K562 (cell line): ENCODE measurements around the gene NUP50. TPM values are rescaled to one million over a fixed set of nuclear protein-coding genes. Genes with fewer than 3 reads are reported as not detected.

Experiments
- CCNT2 ChIP-seq: IDR thresholded peaks from 2 replicates; pipeline ENCODE4 v1.6.1; 2011; ENCODE audit warnings: borderline replicate concordance, low read depth, mild to moderate bottlenecking, moderate library complexity, mixed read lengths, low read length; ENCODE audit not compliant: insufficient read length; ENCODE audit errors: extremely low read depth
- GABPB1 ChIP-seq: sonication (generic); formaldehyde crosslinking; IDR thresholded peaks from 2 replicates; pipeline ENCODE4 v1.8.0; 2022; ENCODE audit warnings: mild to moderate bottlenecking, missing genetic modification reagents
- HIVEP1 ChIP-seq: fragments of 250-450 bp; sonication (Bioruptor Pico); IDR thresholded peaks from 2 replicates; pipeline ENCODE4 v1.4.0; 2020; ENCODE audit warnings: mild to moderate bottlenecking
- MAZ ChIP-seq, 2 experiments: fragments of 450-650 bp in 1 of 2; sonication (generic) in 1 of 2; formaldehyde crosslinking; IDR thresholded peaks in 1 of 2; conservative IDR thresholded peaks in 1 of 2; 2 replicates each; pipeline versions ENCODE4 v1.4.0 to v1.5.0; 2020; ENCODE audit warnings: mild to moderate bottlenecking in 1 of 2, missing genetic modification reagents in 1 of 2
- MCM3 ChIP-seq: fragments of 450-650 bp; IDR thresholded peaks from 2 replicates; pipeline ENCODE4 v1.6.1; 2016
- NCOA1 ChIP-seq: fragments of 450-650 bp; IDR thresholded peaks from 2 replicates; pipeline ENCODE4 v1.6.1; 2016; ENCODE audit warnings: low read depth
- NFIX ChIP-seq: fragments of 250-450 bp; sonication (Bioruptor Pico); IDR thresholded peaks from 2 replicates; pipeline ENCODE4 v1.4.0; 2020; ENCODE audit warnings: low read depth, mild to moderate bottlenecking, moderate library complexity
- NUFIP1 ChIP-seq: fragments of 450-650 bp; IDR thresholded peaks from 2 replicates; pipeline ENCODE4 v1.6.1; 2018; ENCODE audit not compliant: partially characterized antibody
- SIX5 ChIP-seq, 2 experiments: IDR thresholded peaks; 2 replicates each; pipeline ENCODE4 v1.6.1; 2011; ENCODE audit warnings: low read length in 2 of 2, borderline replicate concordance in 1 of 2, low read depth in 1 of 2, mild to moderate bottlenecking in 1 of 2, moderate library complexity in 1 of 2; ENCODE audit not compliant: insufficient read depth in 1 of 2
- TRIM28 ChIP-seq: fragments of 450-650 bp; IDR thresholded peaks from 2 replicates; pipeline ENCODE4 v1.6.1; 2017
- ZBTB17 ChIP-seq: fragments of 450-650 bp; formaldehyde crosslinking; IDR thresholded peaks from 2 replicates; pipeline ENCODE4 v1.4.0; 2020; ENCODE audit warnings: mild to moderate bottlenecking
- polyA plus RNA-seq, 8 experiments: library from polyadenylated mRNA; depleted of rRNA in 4 of 8; stranded (reverse) in 5 of 8; unstranded in 3 of 8; fragments of >200 nt; fragmentation: Nextera tagmentation in 2 of 8; fragmentation: Illumina TruSeq in 1 of 8; extraction: Ambion mirVana in 2 of 8; extraction: Trizol in 1 of 8; gene quantifications; 2 replicates each; pipeline versions ENCODE4 v1.2.1 to v1.2.3, GENCODE V29; 2011 to 2014; ENCODE audit warnings: inconsistent platforms in 1 of 8, missing spikeins in 1 of 8
- total RNA-seq, 7 experiments: library from RNA; depleted of rRNA in 6 of 7; stranded (reverse); fragments of >200 nt in 6 of 7; fragmentation: Illumina TruSeq in 2 of 7; extraction: Trizol in 2 of 7; gene quantifications; 2 replicates each; pipeline versions ENCODE4 v1.2.1 to v1.2.3, GENCODE V29; 2011 to 2021; ENCODE audit warnings: low replicate concordance in 1 of 7
- TF ChIP-seq, protein P1 (sequence below): fragments of 250-450 bp; sonication (Bioruptor Pico); IDR thresholded peaks from 2 replicates; pipeline ENCODE4 v1.4.0; 2020; ENCODE audit warnings: borderline replicate concordance
- TF ChIP-seq, protein P2 (sequence below): sonication (generic); formaldehyde crosslinking; IDR thresholded peaks from 2 replicates; pipeline ENCODE4 v1.8.1; 2023; ENCODE audit warnings: mild to moderate bottlenecking, missing genetic modification reagents
- TF ChIP-seq, protein P3 (sequence below): sonication (generic); formaldehyde crosslinking; IDR thresholded peaks from 2 replicates; pipeline ENCODE4 v1.8.0; 2022; ENCODE audit warnings: missing genetic modification reagents, mild to moderate bottlenecking, borderline replicate concordance
- TF ChIP-seq, protein P4 (sequence below): fragments of 150-350 bp; IDR thresholded peaks from 2 replicates; pipeline ENCODE4 v1.6.1; 2014; ENCODE audit warnings: low read depth, mild to moderate bottlenecking, low read length, borderline replicate concordance
- TF ChIP-seq, protein P5 (sequence below): fragments of 450-650 bp; IDR thresholded peaks from 2 replicates; pipeline ENCODE4 v1.6.1; 2018; ENCODE audit warnings: mild to moderate bottlenecking, low read depth; ENCODE audit not compliant: partially characterized antibody

The NUP50 gene
- total and polyA plus RNA-seq, 9 of the 15 experiments (the other 6 are each of a cell fraction or from before 2014, with no cell fraction given): 23.8 to 83.7 (median 55.3) TPM

DNA sequence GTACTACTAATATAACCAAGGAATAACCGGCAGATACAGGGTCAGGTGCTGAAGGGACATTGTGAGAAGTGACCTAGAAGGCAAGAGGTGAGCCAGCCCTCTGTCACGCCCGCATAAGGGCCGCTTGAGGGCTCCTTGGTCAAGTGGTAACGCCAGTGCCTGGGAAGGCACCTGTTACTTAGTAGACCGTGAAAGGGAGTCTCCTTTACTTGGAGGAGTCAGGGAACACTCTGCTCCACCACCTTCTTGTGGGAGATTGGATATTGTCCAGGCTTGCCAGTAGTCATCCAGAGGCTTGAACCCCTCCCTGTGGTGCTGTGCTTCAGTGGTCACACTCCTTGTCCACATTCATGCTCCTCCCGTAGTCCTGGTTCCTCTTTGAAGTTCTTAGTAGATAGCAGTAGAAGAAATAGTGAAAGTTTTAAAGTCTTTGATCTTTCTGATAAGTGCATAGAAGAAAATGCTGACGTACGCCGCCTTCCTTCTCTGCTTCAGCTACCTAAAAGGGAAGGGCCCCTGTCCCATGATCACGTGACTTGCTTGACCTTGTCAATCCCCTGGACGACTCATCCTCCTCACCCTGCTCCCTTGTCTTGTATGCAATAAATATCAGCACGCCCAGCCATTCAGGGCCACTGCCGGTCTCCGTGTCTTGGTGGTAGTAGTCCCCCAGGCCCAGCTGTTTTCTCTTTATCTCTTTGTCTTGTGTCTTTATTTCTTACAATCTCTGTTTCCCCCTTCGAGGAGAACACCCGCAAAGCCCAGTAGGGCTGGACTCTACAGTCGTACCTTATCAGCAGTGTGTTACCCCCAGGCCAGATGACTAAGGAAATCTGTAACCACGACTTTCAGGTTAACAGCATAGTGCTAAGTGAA, 6.1 kb downstream of the NUP50 start (continued):
- TF ChIP-seq, protein P1, sequence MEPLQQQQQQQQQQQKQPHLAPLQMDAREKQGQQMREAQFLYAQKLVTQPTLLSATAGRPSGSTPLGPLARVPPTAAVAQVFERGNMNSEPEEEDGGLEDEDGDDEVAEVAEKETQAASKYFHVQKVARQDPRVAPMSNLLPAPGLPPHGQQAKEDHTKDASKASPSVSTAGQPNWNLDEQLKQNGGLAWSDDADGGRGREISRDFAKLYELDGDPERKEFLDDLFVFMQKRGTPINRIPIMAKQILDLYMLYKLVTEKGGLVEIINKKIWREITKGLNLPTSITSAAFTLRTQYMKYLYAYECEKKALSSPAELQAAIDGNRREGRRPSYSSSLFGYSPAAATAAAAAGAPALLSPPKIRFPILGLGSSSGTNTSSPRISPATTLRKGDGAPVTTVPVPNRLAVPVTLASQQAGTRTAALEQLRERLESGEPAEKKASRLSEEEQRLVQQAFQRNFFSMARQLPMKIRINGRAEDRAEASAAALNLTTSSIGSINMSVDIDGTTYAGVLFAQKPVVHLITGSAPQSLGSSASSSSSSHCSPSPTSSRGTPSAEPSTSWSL (CRISPR knock-in tag): no peak
- TF ChIP-seq CCNT2 (no peak), MCM3 (no peak), MAZ (CRISPR knock-in tag; conservative IDR thresholded peaks at IDR 0.05 in 1 of 2, IDR thresholded peaks at IDR 0.05 in 1 of 2) (no peak), GABPB1 (CRISPR knock-in tag) (no peak), HIVEP1 (CRISPR knock-in tag) (no peak), ZBTB17 (no peak), NFIX (no peak), NUFIP1 (no peak), NCOA1 (no peak), SIX5 (IDR thresholded peaks at IDR 0.05; ENCODE audit: borderline replicate concordance in 1 of 2, insufficient read depth in 1 of 2, low read depth in 1 of 2, low read length in 2 of 2) (no peak), TRIM28 (no peak)
- TF ChIP-seq, protein P2, sequence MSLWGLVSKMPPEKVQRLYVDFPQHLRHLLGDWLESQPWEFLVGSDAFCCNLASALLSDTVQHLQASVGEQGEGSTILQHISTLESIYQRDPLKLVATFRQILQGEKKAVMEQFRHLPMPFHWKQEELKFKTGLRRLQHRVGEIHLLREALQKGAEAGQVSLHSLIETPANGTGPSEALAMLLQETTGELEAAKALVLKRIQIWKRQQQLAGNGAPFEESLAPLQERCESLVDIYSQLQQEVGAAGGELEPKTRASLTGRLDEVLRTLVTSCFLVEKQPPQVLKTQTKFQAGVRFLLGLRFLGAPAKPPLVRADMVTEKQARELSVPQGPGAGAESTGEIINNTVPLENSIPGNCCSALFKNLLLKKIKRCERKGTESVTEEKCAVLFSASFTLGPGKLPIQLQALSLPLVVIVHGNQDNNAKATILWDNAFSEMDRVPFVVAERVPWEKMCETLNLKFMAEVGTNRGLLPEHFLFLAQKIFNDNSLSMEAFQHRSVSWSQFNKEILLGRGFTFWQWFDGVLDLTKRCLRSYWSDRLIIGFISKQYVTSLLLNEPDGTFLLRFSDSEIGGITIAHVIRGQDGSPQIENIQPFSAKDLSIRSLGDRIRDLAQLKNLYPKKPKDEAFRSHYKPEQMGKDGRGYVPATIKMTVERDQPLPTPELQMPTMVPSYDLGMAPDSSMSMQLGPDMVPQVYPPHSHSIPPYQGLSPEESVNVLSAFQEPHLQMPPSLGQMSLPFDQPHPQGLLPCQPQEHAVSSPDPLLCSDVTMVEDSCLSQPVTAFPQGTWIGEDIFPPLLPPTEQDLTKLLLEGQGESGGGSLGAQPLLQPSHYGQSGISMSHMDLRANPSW (CRISPR knock-in tag): no peak
- TF ChIP-seq, protein P3, sequence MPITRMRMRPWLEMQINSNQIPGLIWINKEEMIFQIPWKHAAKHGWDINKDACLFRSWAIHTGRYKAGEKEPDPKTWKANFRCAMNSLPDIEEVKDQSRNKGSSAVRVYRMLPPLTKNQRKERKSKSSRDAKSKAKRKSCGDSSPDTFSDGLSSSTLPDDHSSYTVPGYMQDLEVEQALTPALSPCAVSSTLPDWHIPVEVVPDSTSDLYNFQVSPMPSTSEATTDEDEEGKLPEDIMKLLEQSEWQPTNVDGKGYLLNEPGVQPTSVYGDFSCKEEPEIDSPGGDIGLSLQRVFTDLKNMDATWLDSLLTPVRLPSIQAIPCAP (CRISPR knock-in tag): no peak
- TF ChIP-seq, protein P4, sequence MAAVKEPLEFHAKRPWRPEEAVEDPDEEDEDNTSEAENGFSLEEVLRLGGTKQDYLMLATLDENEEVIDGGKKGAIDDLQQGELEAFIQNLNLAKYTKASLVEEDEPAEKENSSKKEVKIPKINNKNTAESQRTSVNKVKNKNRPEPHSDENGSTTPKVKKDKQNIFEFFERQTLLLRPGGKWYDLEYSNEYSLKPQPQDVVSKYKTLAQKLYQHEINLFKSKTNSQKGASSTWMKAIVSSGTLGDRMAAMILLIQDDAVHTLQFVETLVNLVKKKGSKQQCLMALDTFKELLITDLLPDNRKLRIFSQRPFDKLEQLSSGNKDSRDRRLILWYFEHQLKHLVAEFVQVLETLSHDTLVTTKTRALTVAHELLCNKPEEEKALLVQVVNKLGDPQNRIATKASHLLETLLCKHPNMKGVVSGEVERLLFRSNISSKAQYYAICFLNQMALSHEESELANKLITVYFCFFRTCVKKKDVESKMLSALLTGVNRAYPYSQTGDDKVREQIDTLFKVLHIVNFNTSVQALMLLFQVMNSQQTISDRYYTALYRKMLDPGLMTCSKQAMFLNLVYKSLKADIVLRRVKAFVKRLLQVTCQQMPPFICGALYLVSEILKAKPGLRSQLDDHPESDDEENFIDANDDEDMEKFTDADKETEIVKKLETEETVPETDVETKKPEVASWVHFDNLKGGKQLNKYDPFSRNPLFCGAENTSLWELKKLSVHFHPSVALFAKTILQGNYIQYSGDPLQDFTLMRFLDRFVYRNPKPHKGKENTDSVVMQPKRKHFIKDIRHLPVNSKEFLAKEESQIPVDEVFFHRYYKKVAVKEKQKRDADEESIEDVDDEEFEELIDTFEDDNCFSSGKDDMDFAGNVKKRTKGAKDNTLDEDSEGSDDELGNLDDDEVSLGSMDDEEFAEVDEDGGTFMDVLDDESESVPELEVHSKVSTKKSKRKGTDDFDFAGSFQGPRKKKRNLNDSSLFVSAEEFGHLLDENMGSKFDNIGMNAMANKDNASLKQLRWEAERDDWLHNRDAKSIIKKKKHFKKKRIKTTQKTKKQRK: no peak
- TF ChIP-seq, protein P5, sequence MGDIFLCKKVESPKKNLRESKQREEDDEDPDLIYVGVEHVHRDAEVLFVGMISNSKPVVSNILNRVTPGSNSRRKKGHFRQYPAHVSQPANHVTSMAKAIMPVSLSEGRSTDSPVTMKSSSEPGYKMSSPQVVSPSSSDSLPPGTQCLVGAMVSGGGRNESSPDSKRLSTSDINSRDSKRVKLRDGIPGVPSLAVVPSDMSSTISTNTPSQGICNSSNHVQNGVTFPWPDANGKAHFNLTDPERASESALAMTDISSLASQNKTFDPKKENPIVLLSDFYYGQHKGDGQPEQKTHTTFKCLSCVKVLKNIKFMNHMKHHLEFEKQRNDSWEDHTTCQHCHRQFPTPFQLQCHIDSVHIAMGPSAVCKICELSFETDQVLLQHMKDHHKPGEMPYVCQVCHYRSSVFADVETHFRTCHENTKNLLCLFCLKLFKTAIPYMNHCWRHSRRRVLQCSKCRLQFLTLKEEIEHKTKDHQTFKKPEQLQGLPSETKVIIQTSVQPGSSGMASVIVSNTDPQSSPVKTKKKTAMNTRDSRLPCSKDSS: no peak
